SK-N-SH (cell line): ENCODE data around the gene PHGDH. TPM values are rescaled to one million over a fixed set of nuclear protein-coding genes. Genes with fewer than 3 reads are reported as not detected.

Source experiments
- CTCF ChIA-PET: fragments of 300-600, 350-600 bp; formaldehyde crosslinking; extraction: SDS; loops from one replicate; lab custom pipeline; 2021; lab: Yijun Ruan, JAX
- POLR2A ChIA-PET: fragments of 350-600 bp; sonication (Branson Sonifier 250); formaldehyde crosslinking; extraction: SDS; loops from one replicate; lab custom pipeline; 2020; ENCODE audit warnings: antibody characterized with exemption, inconsistent platforms; lab: Yijun Ruan, JAX
- DNase-seq: peaks from one replicate; pipeline ENCODE4 v3.0.0; 2012
- H2AFZ ChIP-seq: fragments of 200-600 bp; sonication (generic); 2 replicates; pipeline ENCODE4 v1.8.1; 2016; ENCODE audit warnings: antibody characterized with exemption, mild to moderate bottlenecking, low read depth
- H3F3A ChIP-seq: fragments of 200-600 bp; sonication (generic); replicated peaks from 2 replicates; pipeline ENCODE3; 2016; ENCODE audit warnings: antibody characterized with exemption, mild to moderate bottlenecking; ENCODE audit not compliant: insufficient read depth
- H3K27ac ChIP-seq, 2 experiments: fragments of 200-500 bp in 1 of 2; fragments of 200-600 bp in 1 of 2; sonication (Bioruptor generic) in 1 of 2; sonication (generic), shearing (Covaris generic) in 1 of 2; 2 replicates each; pipeline versions ENCODE4 v1.5.1 to v1.6.1; 2014 to 2016; ENCODE audit warnings: low read depth in 2 of 2, inconsistent platforms in 1 of 2, low read length in 1 of 2, mild to moderate bottlenecking in 1 of 2, mixed read lengths in 1 of 2
- H3K27me3 ChIP-seq: fragments of 200-600 bp; sonication (generic), shearing (Covaris generic); 2 replicates; pipeline ENCODE4 v1.6.1; 2016; ENCODE audit warnings: mixed run types; ENCODE audit not compliant: insufficient read depth
- H3K36me3 ChIP-seq, 2 experiments: fragments of 200-500 bp in 1 of 2; fragments of 200-600 bp in 1 of 2; sonication (Bioruptor generic) in 1 of 2; sonication (generic) in 1 of 2; replicated peaks in 1 of 2; 2 replicates each; pipeline versions ENCODE3 to v1.5.1; 2014 to 2016; ENCODE audit warnings: low read length in 1 of 2, mild to moderate bottlenecking in 1 of 2; ENCODE audit not compliant: insufficient read depth in 2 of 2, control insufficient read depth in 1 of 2
- H3K4me1 ChIP-seq, 2 experiments: fragments of 200-500 bp in 1 of 2; fragments of 200-600 bp in 1 of 2; sonication (Bioruptor generic) in 1 of 2; sonication (generic), shearing (Covaris generic) in 1 of 2; 2 replicates each; pipeline versions ENCODE4 v1.5.1 to v1.6.1; 2014 to 2016; ENCODE audit warnings: low read depth in 1 of 2, low read length in 1 of 2, mixed run types in 1 of 2; ENCODE audit not compliant: insufficient read depth in 2 of 2, control insufficient read depth in 1 of 2
- H3K4me2 ChIP-seq: fragments of 200-600 bp; sonication (generic), shearing (Covaris generic); 2 replicates; pipeline ENCODE4 v1.6.1; 2017; ENCODE audit warnings: mixed run types
- H3K4me3 ChIP-seq, 2 experiments: fragments of 200-500 bp in 1 of 2; fragments of 200-600 bp in 1 of 2; sonication (Bioruptor generic) in 1 of 2; sonication (generic), shearing (Covaris generic) in 1 of 2; 2 replicates each; pipeline versions ENCODE4 v1.5.1 to v1.8.1; 2014 to 2016; ENCODE audit warnings: low read depth in 2 of 2, inconsistent platforms in 1 of 2, low read length in 1 of 2, mild to moderate bottlenecking in 1 of 2, mixed read lengths in 1 of 2, moderate library complexity in 1 of 2
- H3K79me2 ChIP-seq: fragments of 200-600 bp; sonication (generic); 2 replicates; pipeline ENCODE4 v1.8.1; 2017; ENCODE audit warnings: mild to moderate bottlenecking; ENCODE audit not compliant: insufficient read depth
- H3K9ac ChIP-seq: fragments of 200-600 bp; sonication (generic); 2 replicates; pipeline ENCODE4 v1.6.1; 2017; ENCODE audit warnings: mixed run types
- H3K9me2 ChIP-seq: fragments of 200-600 bp; sonication (generic); 2 replicates; pipeline ENCODE4 v1.6.1; 2017; ENCODE audit warnings: mixed run types
- H3K9me3 ChIP-seq: fragments of 200-600 bp; sonication (generic); 2 replicates; pipeline ENCODE4 v1.6.1; 2017; ENCODE audit warnings: mixed run types, mild to moderate bottlenecking, moderate library complexity
- H4K20me1 ChIP-seq: fragments of 200-600 bp; sonication (generic); 2 replicates; pipeline ENCODE4 v1.6.1; 2017; ENCODE audit warnings: mild to moderate bottlenecking, mixed run types; ENCODE audit not compliant: insufficient read depth
- CHD2 ChIP-seq: fragments of 150-350 bp; IDR thresholded peaks from 2 replicates; pipeline ENCODE4 v1.6.1; 2018; ENCODE audit warnings: low read length; ENCODE audit not compliant: partially characterized antibody
- ELF1 ChIP-seq: IDR thresholded peaks from 2 replicates; pipeline ENCODE4 v1.4.0; 2012
- FOSL2 ChIP-seq: IDR thresholded peaks from 2 replicates; pipeline ENCODE4 v1.4.0; 2012; ENCODE audit warnings: low read depth, mild to moderate bottlenecking, moderate library complexity, borderline replicate concordance
- FOXJ3 ChIP-seq: sonication (generic); formaldehyde crosslinking; IDR thresholded peaks from 2 replicates; pipeline ENCODE4 v1.5.1; 2020; ENCODE audit warnings: mild to moderate bottlenecking, missing genetic modification reagents
- FOXM1 ChIP-seq: IDR thresholded peaks from 2 replicates; pipeline ENCODE4 v1.4.0; 2012; ENCODE audit warnings: low read depth, mild to moderate bottlenecking
- GATA2 ChIP-seq: sonication (generic); formaldehyde crosslinking; IDR thresholded peaks from 2 replicates; pipeline ENCODE4 v1.5.0; 2020; ENCODE audit warnings: mild to moderate bottlenecking, missing genetic modification reagents
- JUND ChIP-seq: IDR thresholded peaks from 2 replicates; pipeline ENCODE4 v1.4.0; 2012
- MEF2A ChIP-seq: IDR thresholded peaks from 2 replicates; pipeline ENCODE4 v1.4.0; 2012; ENCODE audit warnings: low read depth, borderline replicate concordance
- NFIC ChIP-seq: IDR thresholded peaks from 2 replicates; pipeline ENCODE4 v1.4.0; 2012; ENCODE audit warnings: borderline replicate concordance
- NRF1 ChIP-seq: IDR thresholded peaks from 2 replicates; pipeline ENCODE4 v1.6.1; 2012; ENCODE audit warnings: low read depth, mild to moderate bottlenecking, low read length
- RFX5 ChIP-seq: IDR thresholded peaks from 2 replicates; pipeline ENCODE4 v1.6.1; 2012; ENCODE audit warnings: mild to moderate bottlenecking, improper control_type of control experiment, low read length
- RXRA ChIP-seq: IDR thresholded peaks from 2 replicates; pipeline ENCODE4 v1.4.0; 2012; ENCODE audit warnings: low read depth, mild to moderate bottlenecking, borderline replicate concordance
- SIN3A ChIP-seq: IDR thresholded peaks from 2 replicates; pipeline ENCODE4 v1.6.1; 2012; ENCODE audit warnings: low read depth, mild to moderate bottlenecking, low read length, moderate library complexity, borderline replicate concordance
- TAF1 ChIP-seq: IDR thresholded peaks from 2 replicates; pipeline ENCODE4 v1.6.1; 2012; ENCODE audit warnings: low read depth, mild to moderate bottlenecking, low read length, moderate library complexity, borderline replicate concordance
- TCF12 ChIP-seq: IDR thresholded peaks from 2 replicates; pipeline ENCODE4 v1.4.0; 2012
- YY1 ChIP-seq: IDR thresholded peaks from 2 replicates; pipeline ENCODE4 v1.4.0; 2012; ENCODE audit warnings: low read depth, mild to moderate bottlenecking
- WGBS: methylation state at CpG from one replicate; pipeline ENCODE4 v1.1.6; 2017; ENCODE audit warnings: low lambda C conversion rate; 5-methylcytosine and 5-hydroxymethylcytosine counted together
- polyA plus RNA-seq, 3 experiments: library from polyadenylated mRNA; depleted of rRNA; stranded (reverse); fragments of >200 nt; gene quantifications; 2 replicates each; pipeline ENCODE4 v1.2.3, GENCODE V29; 2012
- TF ChIP-seq, protein P1 (sequence below): IDR thresholded peaks from 2 replicates; pipeline ENCODE4 v1.4.0; 2012; ENCODE audit warnings: low read depth, borderline replicate concordance
- TF ChIP-seq, protein P2 (sequence below): IDR thresholded peaks from 2 replicates; pipeline ENCODE4 v1.6.1; 2012; ENCODE audit warnings: mild to moderate bottlenecking, low read depth, low read length, moderate library complexity

The PHGDH gene
- polyA plus RNA-seq, 1 of the 3 experiments (the other 2 are of a cell fraction), result 30.2 TPM

DNA sequence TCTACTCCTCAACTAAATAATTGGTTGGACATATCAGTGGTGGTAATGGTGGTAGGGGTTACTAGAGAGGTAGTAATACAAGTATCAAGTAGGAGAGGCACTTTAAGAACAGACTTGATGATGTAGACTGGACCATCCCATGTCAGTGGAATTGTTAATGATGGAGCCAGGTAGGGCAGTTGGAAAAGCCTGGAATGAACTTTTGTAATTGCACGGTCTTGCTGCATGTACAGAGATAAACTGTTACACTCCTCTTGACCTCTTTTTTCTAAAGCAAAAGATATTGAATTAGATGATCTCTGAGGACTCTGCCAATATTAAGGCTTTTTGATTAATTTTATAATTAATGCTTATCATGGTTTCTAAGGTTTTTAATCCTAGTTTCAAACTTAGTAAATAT lies 51.2 kb downstream of the PHGDH start:
- H3K4me3 ChIP-seq, result no peak overlapping the region

DNA sequence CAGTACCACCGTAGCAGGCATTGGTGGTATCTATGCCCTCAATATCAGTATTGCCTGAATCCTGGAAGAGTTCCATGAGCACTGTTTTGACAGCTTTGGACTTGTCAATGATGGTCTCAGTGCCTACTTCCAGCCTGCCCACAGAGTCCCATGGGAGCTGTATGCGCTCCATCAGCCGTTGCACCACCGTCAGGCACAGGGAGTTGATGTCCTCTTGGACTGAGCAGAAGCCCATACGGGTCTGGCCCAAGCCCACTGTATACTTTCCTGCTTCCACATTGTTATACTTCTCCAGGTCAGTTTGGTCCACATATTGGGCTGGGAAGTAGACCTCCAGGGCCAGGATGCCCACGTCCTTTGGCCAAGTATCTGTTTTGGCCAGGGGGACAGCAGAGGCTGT lies 52.5 kb downstream of the PHGDH start:
- TF ChIP-seq FOSL2, result no peak
- no peak for TF ChIP-seq NFIC
- no peak for TF ChIP-seq NRF1
- no peak for TF ChIP-seq SIN3A
- H3K4me3 ChIP-seq, result no peak overlapping the region
- H3K36me3 ChIP-seq, result no peaks in the 10 kb centered on the region
- ChIA-PET CTCF (interaction anchor here (1.1 to 2.2 kb wide), 3 partner anchors 13 to 121 kb away, joined by 3 to 15 read pairs (median 3); no protein-coding TSS in a partner anchor), POLR2A (no interaction called here)
- no peaks in the 10 kb centered on the region for H3K9me2 ChIP-seq
- 0 out of 2 replicates have a peak, but pooled peaks cover 5% of the 10 kb centered on the region for H3K27me3 ChIP-seq
- no peak overlapping the region for H3K27ac ChIP-seq
- H3K4me2 ChIP-seq, result no peak overlapping the region
- H3K9me3 ChIP-seq, result no peaks in the 10 kb centered on the region
- no peaks in the 10 kb centered on the region for H3F3A ChIP-seq
- H2AFZ ChIP-seq, result no peak overlapping the region
- no peak overlapping the region for H3K9ac ChIP-seq
- no peaks in the 10 kb centered on the region for H4K20me1 ChIP-seq
- no peaks in the 10 kb centered on the region for H3K79me2 ChIP-seq
- H3K4me1 ChIP-seq, result peaks cover 0 to 11% of the 10 kb centered on the region in 2 experiments; a peak in 1 of 4 replicates
- WGBS, result 28% methylated on average over 6 of the region's 6 CpGs
- no peak for DNase-seq

More for the DNA sequence above, 51.2 kb downstream of the PHGDH start:
- Histone ChIP-seq H3F3A (no peaks in the 10 kb centered on the region), H3K36me3 (no peaks in the 10 kb centered on the region), H3K9me2 (no peaks in the 10 kb centered on the region), H3K27me3 (0 out of 2 replicates have a peak, but pooled peaks cover 5% of the 10 kb centered on the region), H4K20me1 (no peaks in the 10 kb centered on the region), H3K4me1 (peaks cover 0 to 9% of the 10 kb centered on the region in 2 experiments; a peak in 1 of 4 replicates), H3K27ac (no peak overlapping the region), H2AFZ (no peak overlapping the region), H3K9me3 (no peaks in the 10 kb centered on the region), H3K4me2 (no peak overlapping the region), H3K79me2 (no peaks in the 10 kb centered on the region), H3K9ac (no peak overlapping the region)
- no peak for DNase-seq
- ChIA-PET POLR2A (interaction anchor here (0.7 kb wide), 1 partner anchor 81 kb away, joined by 3 read pairs; no protein-coding TSS in a partner anchor), CTCF (interaction anchor here (2.2 kb wide), 1 partner anchor 19 kb away, joined by 15 read pairs; no protein-coding TSS in a partner anchor)
- 40% methylated on average over 1 of the region's 1 CpG for WGBS
- TF ChIP-seq NFIC (no peak), CHD2 (no peak), RXRA (no peak), TAF1 (no peak), JUND (no peak)

DNA sequence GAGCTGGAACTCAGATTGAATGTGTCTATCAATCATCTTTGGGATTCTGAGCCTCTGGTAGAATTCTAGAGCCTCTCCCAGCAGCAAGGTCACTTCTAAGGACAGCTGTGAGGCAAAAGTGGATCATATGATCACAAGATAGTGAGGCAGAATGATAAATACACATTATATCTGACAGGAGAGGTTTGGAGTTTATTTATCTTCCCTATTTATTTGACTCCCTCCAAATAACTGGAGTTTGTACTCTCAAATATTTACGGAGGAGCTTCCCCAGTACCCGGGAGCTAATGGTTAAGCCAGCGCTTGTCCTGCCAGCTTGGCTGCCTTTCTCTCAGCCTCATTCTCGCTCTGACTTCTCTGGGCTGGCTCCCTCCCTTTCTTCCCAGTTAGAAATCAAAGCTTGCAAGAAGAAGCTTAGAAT lies 54.6 kb downstream of the PHGDH start:
- POLR2A ChIA-PET, result no interaction called here
- TF ChIP-seq, protein P1, sequence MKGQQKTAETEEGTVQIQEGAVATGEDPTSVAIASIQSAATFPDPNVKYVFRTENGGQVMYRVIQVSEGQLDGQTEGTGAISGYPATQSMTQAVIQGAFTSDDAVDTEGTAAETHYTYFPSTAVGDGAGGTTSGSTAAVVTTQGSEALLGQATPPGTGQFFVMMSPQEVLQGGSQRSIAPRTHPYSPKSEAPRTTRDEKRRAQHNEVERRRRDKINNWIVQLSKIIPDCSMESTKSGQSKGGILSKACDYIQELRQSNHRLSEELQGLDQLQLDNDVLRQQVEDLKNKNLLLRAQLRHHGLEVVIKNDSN, result no peak
- TF ChIP-seq TAF1, result no peak
- TF ChIP-seq FOXJ3, result no peak
- TF ChIP-seq, protein P2, sequence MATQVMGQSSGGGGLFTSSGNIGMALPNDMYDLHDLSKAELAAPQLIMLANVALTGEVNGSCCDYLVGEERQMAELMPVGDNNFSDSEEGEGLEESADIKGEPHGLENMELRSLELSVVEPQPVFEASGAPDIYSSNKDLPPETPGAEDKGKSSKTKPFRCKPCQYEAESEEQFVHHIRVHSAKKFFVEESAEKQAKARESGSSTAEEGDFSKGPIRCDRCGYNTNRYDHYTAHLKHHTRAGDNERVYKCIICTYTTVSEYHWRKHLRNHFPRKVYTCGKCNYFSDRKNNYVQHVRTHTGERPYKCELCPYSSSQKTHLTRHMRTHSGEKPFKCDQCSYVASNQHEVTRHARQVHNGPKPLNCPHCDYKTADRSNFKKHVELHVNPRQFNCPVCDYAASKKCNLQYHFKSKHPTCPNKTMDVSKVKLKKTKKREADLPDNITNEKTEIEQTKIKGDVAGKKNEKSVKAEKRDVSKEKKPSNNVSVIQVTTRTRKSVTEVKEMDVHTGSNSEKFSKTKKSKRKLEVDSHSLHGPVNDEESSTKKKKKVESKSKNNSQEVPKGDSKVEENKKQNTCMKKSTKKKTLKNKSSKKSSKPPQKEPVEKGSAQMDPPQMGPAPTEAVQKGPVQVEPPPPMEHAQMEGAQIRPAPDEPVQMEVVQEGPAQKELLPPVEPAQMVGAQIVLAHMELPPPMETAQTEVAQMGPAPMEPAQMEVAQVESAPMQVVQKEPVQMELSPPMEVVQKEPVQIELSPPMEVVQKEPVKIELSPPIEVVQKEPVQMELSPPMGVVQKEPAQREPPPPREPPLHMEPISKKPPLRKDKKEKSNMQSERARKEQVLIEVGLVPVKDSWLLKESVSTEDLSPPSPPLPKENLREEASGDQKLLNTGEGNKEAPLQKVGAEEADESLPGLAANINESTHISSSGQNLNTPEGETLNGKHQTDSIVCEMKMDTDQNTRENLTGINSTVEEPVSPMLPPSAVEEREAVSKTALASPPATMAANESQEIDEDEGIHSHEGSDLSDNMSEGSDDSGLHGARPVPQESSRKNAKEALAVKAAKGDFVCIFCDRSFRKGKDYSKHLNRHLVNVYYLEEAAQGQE, result no peak
- no peak for TF ChIP-seq YY1
- no peak for TF ChIP-seq RXRA
- TF ChIP-seq FOXM1, result no peak
- TF ChIP-seq ELF1, result no peak
- TF ChIP-seq RFX5, result no peak
- TF ChIP-seq MEF2A, result no peak
- TF ChIP-seq GATA2 (CRISPR knock-in tag), result no peak
- no peak for TF ChIP-seq TCF12
- Histone ChIP-seq H3K4me2 (no peak overlapping the region), H3K27me3 (no peaks in the 10 kb centered on the region), H3K27ac (no peak overlapping the region), H3K79me2 (no peaks in the 10 kb centered on the region), H2AFZ (no peak overlapping the region), H3K9ac (no peak overlapping the region), H3K4me1 (peaks cover 3 to 11% of the 10 kb centered on the region in 2 experiments; a peak in 2 of 4 replicates), H3K36me3 (no peaks in the 10 kb centered on the region), H3K9me3 (no peaks in the 10 kb centered on the region), H3F3A (no peaks in the 10 kb centered on the region), H4K20me1 (no peaks in the 10 kb centered on the region), H3K9me2 (no peaks in the 10 kb centered on the region), H3K4me3 (no peak overlapping the region)
- DNase-seq, result no peak
- 67% methylated on average over 4 of the region's 4 CpGs for WGBS
- CTCF ChIA-PET, result interaction anchor here (1.0 to 2.5 kb wide), 3 partner anchors 20 to 43 kb away, joined by 4 to 8 read pairs (median 7); no protein-coding TSS in a partner anchor
